Uterus (tissue), 4 donors: Measurements from ENCODE around the gene GALNT5. TPM values are rescaled to one million over a fixed set of nuclear protein-coding genes. Genes with fewer than 3 reads are reported as not detected.
"Not testable (repeated sequence)": the region's sequence is repeated elsewhere in the genome, so short reads cannot be mapped to it uniquely, and the experiment has no call there.

Experiments used
- DNase-seq, 2 donors: peaks; one replicate each; pipeline ENCODE4 v3.0.0-alpha.2; 2019 to 2020
- H3K27ac ChIP-seq, 2 donors: fragments of 200-600 bp; sonication (generic); 1 replicate in 1 of 2; 2 replicates in 1 of 2; pipeline ENCODE4 v1.5.1; 2016 to 2018
- H3K27me3 ChIP-seq, 2 donors: fragments of 200-600 bp; sonication (generic); one replicate each; pipeline ENCODE4 v1.5.1; 2018 to 2019; ENCODE audit warnings: control low read depth in 1 of 2
- H3K36me3 ChIP-seq, 2 donors: fragments of 200-600 bp; sonication (generic); one replicate each; pipeline ENCODE4 v1.5.1; 2019; ENCODE audit warnings: control low read depth in 1 of 2
- H3K4me1 ChIP-seq, 2 donors: fragments of 200-600 bp; sonication (generic); one replicate each; pipeline ENCODE4 v1.5.1; 2018 to 2019; ENCODE audit warnings: control low read depth in 1 of 2
- H3K4me3 ChIP-seq, 2 donors: fragments of 200-600 bp; sonication (generic); 1 replicate in 1 of 2; 2 replicates in 1 of 2; pipeline ENCODE4 v1.5.1; 2018 to 2019; ENCODE audit warnings: mild to moderate bottlenecking in 1 of 2
- H3K9me3 ChIP-seq, 2 donors: fragments of 200-600 bp; sonication (generic); one replicate each; pipeline ENCODE4 v1.5.1; 2019; ENCODE audit warnings: control low read depth in 1 of 2
- POLR2A ChIP-seq, 2 donors: fragments of 450-650 bp; IDR thresholded peaks; one replicate each; pipeline ENCODE4 v1.6.1; 2016; ENCODE audit warnings: antibody characterized with exemption in 2 of 2, mild to moderate bottlenecking in 1 of 2, moderate library complexity in 1 of 2
- intact Hi-C: fragments of 100-400 bp; cut with DNase I; formaldehyde crosslinking; loops from one replicate; pipeline ENCODE4 v1.15.1; 2023; ENCODE audit warnings: low total_unique reads
- total RNA-seq, 4 donors: library from RNA; depleted of rRNA in 3 of 4; stranded (reverse); fragments of >200 nt in 3 of 4; gene quantifications; one replicate each; pipeline versions ENCODE4 v1.1.0 to v1.2.4, GENCODE V29; 2014 to 2023
- TF ChIP-seq, protein P1 (sequence below), 4 experiments: fragments of 200-600 bp in 2 of 4; fragments of 450-650 bp in 2 of 4; sonication (generic) in 2 of 4; IDR thresholded peaks; one replicate each; pipeline ENCODE4 v1.5.1; 2016 to 2019; ENCODE audit warnings: antibody characterized with exemption in 4 of 4, mild to moderate bottlenecking in 2 of 4, moderate library complexity in 1 of 4
- donor health status: DM: yes; HTN: yes; CAD: no.

The GALNT5 gene
- total RNA-seq, 4 donors from 2014 or later = 0.26 to 8.1 TPM; not detected in 2

DNA sequence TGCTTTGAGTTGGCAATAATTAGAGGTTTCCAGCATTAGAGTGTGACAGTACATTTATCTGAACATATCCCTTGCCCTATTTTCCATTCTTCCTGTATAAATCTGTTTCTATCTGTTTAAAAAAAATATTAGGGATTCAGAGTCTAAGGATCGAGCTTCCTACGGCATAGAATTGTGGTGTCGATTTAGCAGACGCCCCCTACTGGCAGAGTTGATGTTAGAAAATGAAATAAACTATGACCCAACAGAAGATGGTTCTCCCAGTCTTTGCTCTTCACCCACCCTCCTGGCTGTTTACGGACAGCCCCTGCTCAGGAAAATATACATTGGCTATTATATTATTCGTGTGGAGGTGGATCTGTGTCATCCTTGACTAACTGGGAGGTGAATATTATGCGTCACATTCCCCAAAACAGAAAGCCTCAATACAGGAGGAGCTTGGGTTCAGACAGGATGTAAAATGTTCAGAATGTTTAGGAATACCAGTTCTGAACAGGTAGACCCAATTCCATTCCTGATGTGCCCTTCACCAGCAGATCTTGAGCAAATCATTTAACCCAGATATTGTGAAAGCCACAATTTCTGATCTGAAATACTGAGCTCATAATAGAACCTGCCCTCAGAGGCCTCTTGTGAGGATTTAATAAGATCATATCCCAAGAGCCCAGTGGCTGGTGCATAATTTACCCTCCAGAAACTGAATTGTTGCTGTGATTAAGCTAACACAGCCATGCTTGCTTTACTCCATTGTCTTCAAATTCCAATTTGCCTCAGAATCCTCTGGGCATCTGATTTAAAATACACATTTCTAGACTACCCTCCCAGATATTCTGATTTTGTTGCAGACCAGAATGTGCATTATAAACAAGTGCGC lies 78.9 kb downstream of the GALNT5 start:
- Histone ChIP-seq H3K36me3 (no peaks in the 10 kb centered on the region), H3K9me3 (no peaks in the 10 kb centered on the region), H3K4me3 (no peak overlapping the region), H3K4me1 (no peaks in the 10 kb centered on the region), H3K27ac (no peak overlapping the region), H3K27me3 (no peaks in the 10 kb centered on the region)
- intact Hi-C loops = no loop called here
- no peak for TF ChIP-seq POLR2A (IDR thresholded peaks at IDR 0.05)
- TF ChIP-seq, protein P1, sequence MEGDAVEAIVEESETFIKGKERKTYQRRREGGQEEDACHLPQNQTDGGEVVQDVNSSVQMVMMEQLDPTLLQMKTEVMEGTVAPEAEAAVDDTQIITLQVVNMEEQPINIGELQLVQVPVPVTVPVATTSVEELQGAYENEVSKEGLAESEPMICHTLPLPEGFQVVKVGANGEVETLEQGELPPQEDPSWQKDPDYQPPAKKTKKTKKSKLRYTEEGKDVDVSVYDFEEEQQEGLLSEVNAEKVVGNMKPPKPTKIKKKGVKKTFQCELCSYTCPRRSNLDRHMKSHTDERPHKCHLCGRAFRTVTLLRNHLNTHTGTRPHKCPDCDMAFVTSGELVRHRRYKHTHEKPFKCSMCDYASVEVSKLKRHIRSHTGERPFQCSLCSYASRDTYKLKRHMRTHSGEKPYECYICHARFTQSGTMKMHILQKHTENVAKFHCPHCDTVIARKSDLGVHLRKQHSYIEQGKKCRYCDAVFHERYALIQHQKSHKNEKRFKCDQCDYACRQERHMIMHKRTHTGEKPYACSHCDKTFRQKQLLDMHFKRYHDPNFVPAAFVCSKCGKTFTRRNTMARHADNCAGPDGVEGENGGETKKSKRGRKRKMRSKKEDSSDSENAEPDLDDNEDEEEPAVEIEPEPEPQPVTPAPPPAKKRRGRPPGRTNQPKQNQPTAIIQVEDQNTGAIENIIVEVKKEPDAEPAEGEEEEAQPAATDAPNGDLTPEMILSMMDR (IDR thresholded peaks at IDR 0.05) = peak in 2 of 4 experiments; percentile 29 to 30
- DNase-seq = no peak

DNA sequence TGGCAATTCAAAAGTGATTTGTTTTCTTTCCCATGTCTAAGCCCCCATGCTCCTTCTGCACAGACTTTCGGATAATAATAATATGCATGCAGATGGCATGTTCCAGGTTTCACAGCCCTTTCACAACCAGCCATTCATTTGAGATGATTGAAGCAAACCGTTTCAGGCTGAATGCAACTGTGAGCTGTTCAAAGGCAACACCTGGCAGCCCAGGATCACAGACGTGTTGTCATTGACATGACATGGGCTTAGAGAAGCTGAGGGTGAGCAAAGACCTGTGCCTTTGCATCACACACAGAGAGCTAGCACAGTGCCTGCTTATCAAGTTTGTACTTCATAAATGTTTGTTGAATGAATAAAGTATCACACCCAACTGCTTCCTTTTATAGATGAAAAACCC lies 80.5 kb downstream of the GALNT5 start:
- no peak overlapping the region for H3K4me3 ChIP-seq

DNA sequence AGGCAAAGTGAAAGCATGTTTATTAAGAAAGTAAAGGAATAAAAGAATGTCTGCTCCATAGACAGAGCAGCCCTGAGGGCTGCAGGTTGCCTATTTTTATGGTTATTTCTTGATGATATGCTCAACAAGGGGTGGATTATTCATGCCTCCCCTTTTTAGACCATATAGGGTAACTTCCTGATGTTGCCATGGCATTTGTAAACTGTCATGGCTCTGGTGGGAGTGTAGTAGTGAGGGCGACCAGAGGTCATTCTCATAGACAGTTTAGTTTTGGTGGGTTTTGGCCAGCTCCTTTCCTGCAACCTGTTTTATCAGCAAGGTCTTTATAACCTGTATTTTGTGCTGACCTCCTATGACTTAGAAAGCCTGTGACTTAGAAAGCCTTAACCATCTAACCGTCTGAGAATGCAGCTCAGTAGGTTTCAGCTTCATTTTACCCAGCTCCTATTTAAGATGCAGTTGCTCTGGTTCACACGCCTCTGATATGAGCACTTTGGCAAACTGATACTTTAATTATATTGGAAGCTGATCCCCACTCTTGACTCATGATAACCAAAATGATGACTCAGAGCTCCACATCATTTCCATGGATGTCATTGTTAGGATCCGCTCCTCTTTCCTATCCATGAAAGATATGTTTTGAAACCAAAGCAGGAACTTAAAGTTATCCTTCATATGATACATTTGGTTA lies 82.6 kb downstream of the GALNT5 start:
- Histone ChIP-seq H3K36me3 (no peaks in the 10 kb centered on the region), H3K9me3 (no peaks in the 10 kb centered on the region), H3K4me1 (no peaks in the 10 kb centered on the region), H3K27me3 (no peaks in the 10 kb centered on the region), H3K4me3 (no peak overlapping the region), H3K27ac (no peak overlapping the region)
- DNase-seq = no peak
- intact Hi-C loops = no loop called here
- TF ChIP-seq POLR2A (IDR thresholded peaks at IDR 0.05) = no peak
- TF ChIP-seq, protein P1 (IDR thresholded peaks at IDR 0.05) = no peak

More for the DNA sequence above, 80.5 kb downstream of the GALNT5 start:
- Histone ChIP-seq H3K4me1 (no peaks in the 10 kb centered on the region), H3K27me3 (no peaks in the 10 kb centered on the region), H3K27ac (no peak overlapping the region), H3K36me3 (no peaks in the 10 kb centered on the region), H3K9me3 (no peaks in the 10 kb centered on the region)
- no peak for DNase-seq
- TF ChIP-seq, protein P1 (IDR thresholded peaks at IDR 0.05) = no peak
- no peak for TF ChIP-seq POLR2A (IDR thresholded peaks at IDR 0.05)
- intact Hi-C loops = no loop called here

DNA sequence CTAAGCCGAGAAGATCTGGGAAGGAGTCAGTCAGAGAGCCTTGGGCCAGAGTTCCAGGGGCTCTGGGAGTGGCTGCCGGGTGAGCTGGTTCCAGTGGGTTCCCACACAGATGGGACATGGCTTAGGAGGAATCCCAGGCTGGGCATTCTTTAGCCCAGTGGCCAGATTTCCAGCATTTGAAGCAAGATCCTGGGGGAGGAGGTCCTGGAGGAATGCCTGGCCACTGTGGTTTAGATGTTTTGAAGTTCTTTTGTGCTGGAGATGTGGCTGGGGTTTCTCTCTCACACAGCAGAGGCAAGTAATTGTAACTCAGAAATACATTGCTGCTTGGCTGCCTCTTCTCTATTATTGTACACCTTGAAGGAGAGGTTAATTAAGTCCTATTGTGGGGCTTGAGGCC lies 83.9 kb downstream of the GALNT5 start:
- DNase-seq, H3K27ac ChIP-seq, H3K36me3 ChIP-seq, H3K4me3 ChIP-seq, H3K27me3 ChIP-seq, H3K4me1 ChIP-seq, H3K9me3 ChIP-seq, intact Hi-C loops: not testable (repeated sequence)

DNA sequence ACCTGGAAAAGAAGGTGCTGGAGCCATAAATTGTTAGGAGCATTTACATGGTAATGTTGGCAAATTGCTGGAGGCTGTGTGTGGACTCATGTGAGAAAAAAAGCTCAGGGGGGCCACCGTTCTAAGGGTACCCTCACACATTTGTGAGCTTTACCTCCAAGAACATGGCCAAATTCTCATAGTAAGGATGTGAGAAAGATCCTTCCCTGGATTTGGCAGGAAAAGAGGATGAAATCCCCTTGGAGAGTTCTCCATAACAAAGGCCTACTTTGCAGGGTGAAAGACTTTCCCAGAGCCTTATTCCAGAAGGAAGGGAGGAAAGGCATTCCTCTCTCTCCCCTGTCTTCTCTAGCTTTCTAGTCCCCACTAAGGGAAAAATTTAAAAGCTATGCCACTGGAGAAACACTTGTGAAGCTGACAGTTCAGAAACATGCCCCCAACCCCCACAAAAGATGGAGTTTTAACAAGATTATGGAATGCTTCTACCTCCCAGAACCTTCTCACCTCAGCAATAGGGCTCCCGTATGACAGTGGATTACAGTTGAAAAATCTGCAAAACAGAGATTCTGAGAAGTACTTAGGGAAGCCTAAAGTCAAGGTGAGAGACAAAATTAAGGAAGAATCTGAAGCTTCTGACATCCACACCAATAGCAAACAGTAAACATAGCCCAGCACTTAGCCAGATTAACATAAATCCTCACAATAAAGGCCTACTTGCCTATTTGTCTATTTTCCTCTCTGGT lies 88.3 kb downstream of the GALNT5 start:
- DNase-seq = no peak
- Histone ChIP-seq H3K4me1 (no peaks in the 10 kb centered on the region), H3K4me3 (no peak overlapping the region), H3K9me3 (no peaks in the 10 kb centered on the region), H3K36me3 (no peaks in the 10 kb centered on the region), H3K27ac (no peak overlapping the region), H3K27me3 (no peaks in the 10 kb centered on the region)
- TF ChIP-seq POLR2A (IDR thresholded peaks at IDR 0.05) = no peak
- TF ChIP-seq, protein P1 (IDR thresholded peaks at IDR 0.05) = no peak
- intact Hi-C loops = no loop called here
